GM12892 (cell line): ENCODE data around the gene PKP4.

ENCODE experiments used
- POLR2A ChIP-seq: IDR thresholded peaks from 2 replicates; pipeline ENCODE4 v1.6.1; 2011; ENCODE audit warnings: low read depth, low read length, control low read depth
- POLR2AphosphoS5 ChIP-seq: IDR thresholded peaks from 2 replicates; pipeline ENCODE4 v1.6.1; 2011; ENCODE audit warnings: low read depth, low read length, control low read depth

DNA sequence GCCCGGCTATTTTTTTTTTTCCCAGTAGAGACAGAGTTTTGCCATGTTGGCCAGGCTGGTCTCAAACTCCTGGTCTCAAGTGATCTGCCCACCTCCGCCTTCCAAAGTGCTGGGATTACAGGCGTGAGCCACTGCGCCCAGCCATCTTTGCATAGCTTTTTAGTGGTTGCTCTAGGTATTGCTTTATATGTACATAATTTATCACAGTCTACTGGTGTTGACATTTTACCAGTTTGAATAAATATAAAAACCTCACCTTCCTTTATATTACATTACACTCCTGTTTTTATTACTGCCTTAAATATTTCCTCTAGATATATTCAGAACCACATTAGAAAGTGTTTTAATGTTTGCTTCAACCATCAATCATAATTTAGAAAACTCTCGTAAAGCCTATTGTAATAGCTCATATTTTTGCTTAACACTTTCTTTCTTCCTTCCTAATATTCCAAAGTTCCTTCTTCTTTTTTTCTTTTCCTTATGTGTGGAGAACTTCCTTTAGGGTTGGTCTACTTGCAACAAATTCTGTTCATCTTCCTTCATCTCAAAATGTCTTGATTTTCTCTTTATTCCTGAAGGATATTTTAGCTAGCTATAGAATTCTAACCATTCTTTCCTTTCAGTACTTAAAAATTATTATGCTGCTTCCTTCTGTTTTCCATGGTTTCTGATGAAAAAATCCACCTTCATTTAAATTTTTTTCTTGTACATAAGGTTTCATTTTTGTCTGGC, 256.2 kb downstream of the PKP4 start:
- TF ChIP-seq POLR2A (no peak), POLR2AphosphoS5 (no peak)
